Measurements from ENCODE around the gene SCAF1. TPM values are rescaled to one million over a fixed set of nuclear protein-coding genes. Genes with fewer than 3 reads are reported as not detected.

SCAF1 gene
- total and polyA plus RNA-seq, 9 of the 15 experiments (the other 6 are each of a cell fraction or from before 2014, with no cell fraction given): 0.20 to 79.0 (median 4.9) TPM

- H3K27me3 ChIP-seq (ENCODE audit: control insufficient read depth in 2 of 2, insufficient read depth in 2 of 2, low read length in 2 of 2): no peaks in the 10 kb centered on the region
- H4K20me1 ChIP-seq (replicated peaks; ENCODE audit: control insufficient read depth, insufficient read depth, low read length): peaks cover 6% of the 10 kb centered on the region; the same call in 1 of the 2 replicates
- in situ Hi-C loops (cut with MboI): no loop called here
- ChIA-PET CTCF (ENCODE audit: low intra/inter-chr PET ratio) (no interaction called here), POLR2A (interaction anchor here (0.8 to 6.1 kb wide), 5 partner anchors 10 to 119 kb away, joined by 3 to 35 read pairs (median 6); partner anchors contain the start of gene PRMT1)
- peaks cover 58% of the 10 kb centered on the region for H3K79me2 ChIP-seq (ENCODE audit: control insufficient read depth, insufficient read depth, low read length)
- H3K4me3 ChIP-seq: peak within 1 kb of the TSS; percentile 81
- FAIRE-seq: peak; percentile 97
- peak within 1 kb of the TSS; percentile 99 for H3K4me2 ChIP-seq (ENCODE audit: insufficient read depth, low read length)
- H3K27ac ChIP-seq (ENCODE audit: extremely low read depth, low read depth, low read length): peak within 1 kb of the TSS; percentile 91
- peak; percentile 92 for ATAC-seq
- H3K36me3 ChIP-seq (ENCODE audit: control insufficient read depth, insufficient read depth, low read length): peaks cover 59% of the 10 kb centered on the region
- H3K9ac ChIP-seq (ENCODE audit: insufficient read depth in 1 of 2, low read depth in 2 of 2, low read length in 2 of 2): peak within 1 kb of the TSS; percentile 95 to 98
- H3K4me1 ChIP-seq (replicated peaks in 1 of 2; ENCODE audit: control insufficient read depth in 2 of 2, insufficient read depth in 2 of 2, low read length in 2 of 2): peaks cover 7 to 33% of the 10 kb centered on the region in 2 experiments; a peak in 4 of 5 replicates
- WGBS (ENCODE audit: insufficient coverage, low coverage, missing lambda C conversion rate): under 1% methylated on average over 45 of the region's 50 CpGs
- intact Hi-C loops (cut with micrococcal nuclease): loop anchor here (2.0 kb wide), 1 partner anchor 75 kb away; the partner anchor contains the start of gene PRR12
- TSS peak; percentile 73 for BruUV-seq (replicated peaks)
- H2AFZ ChIP-seq (ENCODE audit: low read depth, low read length): peak within 1 kb of the TSS; percentile 95
- DNase-seq (ENCODE audit: extremely low read depth in 1 of 4, low spot score in 3 of 4): peak; percentile 85 to 99 (median 91)
- no peaks in the 10 kb centered on the region for H3K9me3 ChIP-seq (replicated peaks; ENCODE audit: control insufficient read depth, insufficient read depth, low read depth, low read length)
- no peaks in the 10 kb centered on the region for H3K9me1 ChIP-seq (ENCODE audit: control insufficient read depth, insufficient read depth, low read length)
- TF ChIP-seq KLF1 (tag; IDR thresholded peaks at IDR 0.05) (peak; percentile 97), HNRNPLL (IDR thresholded peaks at IDR 0.05; ENCODE audit: low read depth, low read length, poor library complexity, severe bottlenecking) (peak; percentile 91), SRSF3 (IDR thresholded peaks at IDR 0.05; ENCODE audit: insufficient read depth, low read length) (no peak), ZNF140 (CRISPR knock-in tag; IDR thresholded peaks at IDR 0.05) (no peak), ZNF589 (CRISPR knock-in tag; IDR thresholded peaks at IDR 0.05; ENCODE audit: low read depth) (0 out of 2 replicates have a peak, but pooled peaks have one; percentile 48), ZNF318 (IDR thresholded peaks at IDR 0.05; ENCODE audit: borderline replicate concordance in 1 of 2, low read depth in 1 of 2) (peak in 1 of 2 experiments; percentile 23; a peak in 1 of 4 replicates), FOXO4 (CRISPR knock-in tag; IDR thresholded peaks at IDR 0.05) (no peak), ATF1 (CRISPR knock-in tag; IDR thresholded peaks at IDR 0.05) (no peak), ATF1 (tag; IDR thresholded peaks at IDR 0.05) (peak; percentile 61), SAFB2 (IDR thresholded peaks at IDR 0.05; ENCODE audit: borderline replicate concordance, low read depth, low read length, severe bottlenecking) (no peak), TAF1 (IDR thresholded peaks at IDR 0.05; ENCODE audit: control insufficient read depth, extremely low read depth, insufficient read depth, low read length, severe bottlenecking) (peak; percentile 73)
Observed at GRCh38 chr19:49665351-49666119, 23.5 kb downstream of the SCAF1 start, which contains the start of the genes BCL2L12 and IRF3. TSS of gene BCL2L12 (plus strand) at chr19:49665933. CDS start at chr19:49666693, 760 bp downstream. TSS of gene IRF3 (minus strand) at chr19:49665857. CDS start at chr19:49664838, 1,019 bp downstream.

All from K562 (cell line).